HG03060 (cell line): ENCODE data around the gene FYN.

ENCODE experiments used
- ATAC-seq: cut with Tn5 transposase; IDR thresholded peaks from one replicate; pipeline ENCODE4 v1.9.1; 2021; ENCODE audit warnings: low read depth, moderate number of reproducible peaks; ENCODE audit not compliant: unreplicated experiment

The FYN gene

GRCh38 chr6:111672761-111673450, 200.3 kb downstream of the FYN start:
- ATAC-seq: no peak

GRCh38 chr6:111669326-111669725, 203.9 kb downstream of the FYN start:
- no peak for ATAC-seq

DNA sequence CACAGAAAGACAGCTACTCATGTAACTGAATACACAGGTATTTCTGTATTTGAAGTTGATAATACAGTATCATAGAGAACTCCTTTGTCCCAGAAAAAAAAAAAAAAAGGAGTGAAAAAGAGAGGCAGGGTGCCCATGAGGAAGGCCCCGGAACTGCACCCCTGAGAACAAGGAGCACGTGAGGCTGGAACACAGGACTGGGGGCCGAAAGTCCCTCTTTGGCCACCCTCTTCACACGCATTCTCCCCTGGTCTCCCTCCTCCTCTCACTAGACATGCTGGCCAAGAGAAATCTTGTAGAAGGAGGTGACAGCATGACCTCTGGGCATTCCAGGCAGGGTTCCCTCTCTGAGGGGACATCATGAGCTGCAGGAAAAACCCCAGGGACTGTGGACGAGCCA, 204.8 kb downstream of the FYN start:
- no peak for ATAC-seq

DNA sequence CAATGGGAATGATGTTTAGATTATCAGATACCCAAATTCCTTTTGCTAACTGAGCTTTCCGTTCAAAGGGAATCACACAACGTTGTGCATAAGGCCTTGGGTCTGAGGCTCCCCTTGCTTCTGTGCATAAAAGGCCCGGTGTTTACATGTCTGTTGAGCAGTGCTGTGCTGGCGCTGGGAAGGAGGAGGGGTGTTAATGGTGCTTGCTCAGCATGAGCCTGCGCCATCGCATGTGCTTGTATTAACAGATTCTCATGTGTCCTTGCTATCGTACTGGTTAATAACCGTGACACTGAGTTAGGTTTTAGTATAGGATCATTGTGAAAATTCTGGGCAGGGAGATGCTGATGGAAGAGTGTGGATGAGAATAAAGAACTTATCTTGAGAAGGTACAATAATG, 205.3 kb downstream of the FYN start:
- no peak for ATAC-seq

DNA sequence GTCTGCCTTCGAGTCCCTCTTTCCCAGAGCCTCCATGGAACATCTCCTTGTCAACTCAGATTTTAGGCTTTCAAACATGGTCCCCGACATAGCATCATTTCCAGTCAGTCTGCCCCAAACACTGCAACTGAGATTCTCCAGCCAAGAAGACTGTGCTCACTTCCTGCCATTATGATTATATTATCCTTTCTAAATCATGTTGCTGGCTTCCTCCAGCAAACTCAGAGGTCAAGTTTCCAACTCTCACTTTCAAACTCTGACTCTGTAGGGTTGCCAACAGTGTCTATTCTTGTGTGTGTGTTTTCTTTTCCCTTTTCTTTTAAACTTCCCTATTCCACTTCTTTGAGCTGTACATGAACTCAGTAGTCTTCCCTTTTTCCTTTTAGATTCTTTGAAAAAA, 206.4 kb downstream of the FYN start:
- no peak for ATAC-seq

- ATAC-seq: no peak
These were observed 208.7 kb downstream of the FYN start for GRCh38 chr6:111664565-111665030.

DNA sequence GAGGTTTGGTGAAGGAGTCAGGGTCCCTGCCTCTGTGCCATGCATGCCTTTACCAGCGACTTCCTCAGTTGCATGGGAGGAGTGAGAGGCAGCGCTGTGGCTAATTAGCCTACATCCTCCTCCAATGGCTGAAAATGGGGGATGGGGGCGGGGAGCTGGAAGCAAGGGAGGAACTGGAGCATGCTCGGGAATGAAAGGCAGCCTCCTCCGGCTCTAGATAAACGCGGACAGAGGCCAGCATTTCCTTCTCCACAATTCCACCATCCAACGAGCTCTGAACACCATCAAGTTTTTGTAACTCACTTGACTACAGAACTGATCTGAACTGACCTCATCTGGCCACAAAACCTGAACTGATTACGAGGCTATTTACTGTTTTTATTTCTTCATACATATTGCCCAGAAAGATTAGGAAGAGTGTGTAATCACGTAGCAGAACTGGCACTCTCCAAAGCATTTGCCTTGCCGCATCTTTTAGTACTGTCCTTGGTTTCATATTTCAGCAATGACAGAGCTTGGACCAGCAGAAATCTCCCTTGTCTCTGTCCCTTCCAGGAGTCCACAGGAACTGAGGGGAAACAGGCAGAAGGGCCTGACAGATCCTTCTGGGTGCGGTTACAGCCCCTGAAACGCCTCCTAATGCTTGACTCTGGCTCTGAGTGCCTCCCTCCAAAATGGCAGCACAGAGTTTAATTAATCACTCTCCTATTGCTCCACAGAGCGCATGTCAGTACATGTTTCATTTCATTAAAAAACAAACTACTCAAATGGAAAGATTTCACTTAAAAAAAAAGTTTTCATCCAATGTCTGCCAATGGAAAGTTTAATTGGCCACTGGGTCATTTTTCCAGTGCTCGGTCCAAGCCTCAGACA, 209.3 kb downstream of the FYN start:
- ATAC-seq: no peak

GRCh38 chr6:111662794-111663593, 210.3 kb downstream of the FYN start:
- ATAC-seq: no peak

GRCh38 chr6:111662072-111662793, 211.0 kb downstream of the FYN start:
- no peak for ATAC-seq

DNA sequence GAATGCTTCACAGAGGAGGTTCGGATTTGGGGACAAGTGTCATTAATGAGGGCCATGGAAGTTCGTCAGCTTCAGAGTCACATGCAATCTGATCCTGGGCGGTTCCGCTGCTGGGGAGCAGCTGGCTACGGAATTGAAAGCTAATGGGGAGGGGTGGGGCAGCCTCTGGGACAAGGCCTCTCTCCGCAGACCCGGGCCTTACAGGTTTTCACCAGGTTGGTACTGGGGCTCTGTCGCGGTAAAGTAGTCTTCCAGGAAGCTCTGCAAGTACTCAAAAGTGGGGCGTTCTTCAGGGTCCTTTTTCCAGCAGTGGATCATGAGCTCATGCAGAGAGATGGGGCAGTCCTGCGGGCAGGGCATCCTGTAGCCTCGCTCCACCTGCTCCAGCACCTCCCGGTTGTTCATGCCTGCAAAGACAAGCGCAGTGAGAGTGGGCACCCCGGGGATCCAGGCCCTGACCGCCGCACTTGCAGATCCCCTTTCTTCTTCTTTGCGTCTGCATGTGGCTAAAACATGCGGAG, 211.7 kb downstream of the FYN start:
- ATAC-seq: no peak

DNA sequence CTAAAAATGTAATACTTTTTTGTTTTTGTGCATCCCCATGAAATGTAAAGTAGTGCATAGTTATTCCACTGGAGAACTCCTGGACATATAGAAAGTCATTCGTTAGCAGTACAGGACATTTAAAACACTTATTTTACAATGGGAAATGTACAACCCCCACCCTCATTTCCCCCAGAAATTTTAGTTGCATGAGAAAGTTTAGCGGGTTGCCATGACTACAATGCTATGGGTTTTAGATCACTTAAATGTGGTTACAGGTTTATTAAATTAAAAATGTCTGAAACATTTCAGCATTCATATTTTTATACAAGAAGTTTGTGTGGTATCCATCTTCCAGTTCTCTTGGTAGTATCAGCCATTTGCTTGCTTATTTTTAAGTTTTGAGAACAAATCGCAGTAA, 212.7 kb downstream of the FYN start:
- no peak for ATAC-seq

- ATAC-seq: no peak
These were observed 214.6 kb downstream of the FYN start for GRCh38 chr6:111658462-111659154.

DNA sequence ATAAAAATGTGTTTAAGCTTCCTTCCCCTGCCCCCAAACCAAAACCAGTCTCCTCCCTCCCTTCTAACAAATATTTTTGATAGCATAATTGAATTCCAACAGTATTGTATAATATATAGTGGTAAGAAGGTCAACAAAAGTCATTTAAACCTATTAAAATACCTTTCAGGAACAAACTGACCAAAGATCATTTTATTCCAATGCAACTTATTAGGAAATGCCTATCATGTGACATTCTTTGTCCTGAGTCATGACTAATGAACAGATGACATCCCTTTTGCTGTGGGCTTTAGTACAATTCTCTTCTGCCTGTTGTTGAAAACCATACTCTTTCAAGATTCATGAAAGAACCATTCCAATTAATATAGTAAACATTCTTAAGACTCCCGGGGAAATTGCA, 216.1 kb downstream of the FYN start:
- no peak for ATAC-seq

DNA sequence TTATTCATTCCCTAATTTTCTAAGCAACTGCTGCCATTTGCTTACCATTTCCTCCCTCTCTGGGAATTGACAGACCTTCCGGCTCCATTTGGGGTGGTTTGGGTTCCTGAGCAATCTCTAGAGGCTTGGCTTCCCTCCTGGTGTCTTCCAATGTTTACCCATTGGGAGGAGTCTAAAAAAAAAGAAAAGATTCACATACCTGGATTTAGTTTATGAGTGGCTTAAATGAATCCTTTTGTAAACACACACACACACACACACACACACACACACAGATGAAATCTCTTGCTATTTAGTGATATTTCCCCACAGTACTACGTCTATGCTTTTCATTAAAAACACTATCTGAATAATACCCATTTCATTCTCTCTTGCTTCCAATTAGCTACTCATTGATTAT, 219.3 kb downstream of the FYN start:
- no peak for ATAC-seq

DNA sequence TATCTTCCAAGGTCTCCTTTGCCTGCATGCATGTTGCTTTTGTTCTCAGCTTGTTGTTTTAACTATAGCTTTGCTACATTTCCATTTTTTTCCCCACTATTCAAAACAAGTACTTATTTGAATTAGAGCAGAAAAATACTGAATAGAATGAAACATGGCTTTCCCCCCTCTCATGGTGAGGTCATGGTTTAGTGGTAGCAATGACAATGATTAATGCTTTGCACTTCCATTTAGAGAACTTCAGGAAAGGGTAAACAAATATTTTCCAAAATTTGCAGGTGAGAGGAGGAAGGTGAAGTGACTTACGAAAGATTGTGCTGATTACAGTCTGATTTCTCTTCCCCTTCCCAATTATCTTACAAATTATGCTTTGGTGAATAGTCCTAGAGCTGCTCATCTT, 219.8 kb downstream of the FYN start:
- ATAC-seq: no peak

DNA sequence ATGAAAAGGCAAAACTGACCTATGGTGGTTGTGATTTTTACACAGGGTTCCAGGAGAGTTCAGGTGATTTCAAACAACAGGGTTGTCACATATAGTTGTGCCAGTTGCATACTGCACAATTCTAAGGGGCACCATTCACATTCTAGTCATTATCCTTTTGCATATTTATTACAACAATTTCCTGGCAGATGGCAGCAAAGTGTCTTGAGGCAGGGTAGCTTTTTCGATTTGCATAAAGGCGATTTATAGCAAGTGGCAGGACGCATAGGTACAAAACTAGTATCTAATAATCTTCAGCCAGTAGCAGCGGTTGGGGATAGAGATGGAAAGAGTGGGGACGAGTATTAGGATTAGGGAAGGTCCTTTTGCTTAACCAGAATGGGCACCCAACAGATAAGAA, 221.1 kb downstream of the FYN start:
- no peak for ATAC-seq

GRCh38 chr6:111651185-111652034, 221.8 kb downstream of the FYN start:
- ATAC-seq: no peak

- ATAC-seq: no peak
These were observed 223.2 kb downstream of the FYN start for GRCh38 chr6:111650049-111650448.

DNA sequence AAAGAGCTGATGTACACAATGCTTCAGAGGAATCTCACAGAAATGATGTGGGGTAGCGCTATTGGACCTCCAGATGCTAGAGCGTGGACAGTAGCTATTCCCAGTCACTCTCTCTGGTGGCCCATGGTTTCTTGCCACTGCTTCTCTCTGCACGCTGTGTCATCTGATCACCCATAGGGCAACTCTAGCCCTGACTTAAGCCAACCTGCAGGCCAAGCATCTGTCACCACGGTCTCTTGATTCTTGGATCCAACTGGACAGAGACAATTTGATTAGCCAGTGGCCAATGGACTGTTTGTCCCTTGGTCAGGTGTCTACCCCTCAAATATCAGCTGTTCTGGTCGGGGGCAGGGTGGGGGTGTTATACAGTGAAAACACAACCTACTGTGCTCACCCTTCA, 225.2 kb downstream of the FYN start:
- ATAC-seq: no peak
